ENCODE results near the gene TUBD1.
"Not testable (repeated sequence)": the region's sequence is repeated elsewhere in the genome, so short reads cannot be mapped to it uniquely, and the experiment has no call there.

The TUBD1 gene

GRCh38 chr17:59874376-59874775 lies 18.4 kb downstream of the TUBD1 start:
- no peak for DNase-seq (ENCODE audit: low spot score)

- not testable (repeated sequence) for DNase-seq (ENCODE audit: low spot score)
Observed at GRCh38 chr17:59873414-59873813, 19.3 kb downstream of the TUBD1 start.

GRCh38 chr17:59872351-59872750 lies 20.4 kb downstream of the TUBD1 start:
- no peak for DNase-seq (ENCODE audit: low spot score)

- no peak for DNase-seq (ENCODE audit: low spot score)
Observed at GRCh38 chr17:59870482-59870881, 22.3 kb downstream of the TUBD1 start.

GRCh38 chr17:59869941-59870218 lies 22.9 kb downstream of the TUBD1 start:
- DNase-seq (ENCODE audit: low spot score) = no peak

GRCh38 chr17:59863616-59864015 lies 29.1 kb downstream of the TUBD1 start:
- DNase-seq (ENCODE audit: low spot score) = no peak

- DNase-seq (ENCODE audit: low spot score) = peak; percentile 62
Observed at GRCh38 chr17:59859444-59860025, 33.2 kb downstream of the TUBD1 start.

GRCh38 chr17:59858932-59859331 lies 33.8 kb downstream of the TUBD1 start:
- DNase-seq (ENCODE audit: low spot score) = no peak

GRCh38 chr17:59858167-59858816 lies 34.5 kb downstream of the TUBD1 start:
- DNase-seq (ENCODE audit: low spot score) = no peak

- no peak for DNase-seq (ENCODE audit: low spot score)
Observed at GRCh38 chr17:59856859-59857794, 35.6 kb downstream of the TUBD1 start.

- not testable (repeated sequence) for DNase-seq (ENCODE audit: low spot score)
Observed at GRCh38 chr17:59853919-59854729, 38.6 kb downstream of the TUBD1 start.

GRCh38 chr17:59853168-59853918 lies 39.4 kb downstream of the TUBD1 start:
- DNase-seq (ENCODE audit: low spot score) = peak; percentile 89

- not testable (repeated sequence) for DNase-seq (ENCODE audit: low spot score)
Observed at GRCh38 chr17:59852847-59853167, 39.9 kb downstream of the TUBD1 start.

- DNase-seq (ENCODE audit: low spot score) = peak; percentile 91
Observed at GRCh38 chr17:59851439-59852375, 41.0 kb downstream of the TUBD1 start.

GRCh38 chr17:59850311-59850710 lies 42.4 kb downstream of the TUBD1 start:
- DNase-seq (ENCODE audit: low spot score) = not testable (repeated sequence)

- DNase-seq (ENCODE audit: low spot score) = no peak
Observed at GRCh38 chr17:59848778-59849177, 44.0 kb downstream of the TUBD1 start.

- DNase-seq (ENCODE audit: low spot score) = no peak
Observed at GRCh38 chr17:59848385-59848668, 44.4 kb downstream of the TUBD1 start.

- peak; percentile 92 for DNase-seq (ENCODE audit: low spot score)
Observed at GRCh38 chr17:59846394-59847165, 46.2 kb downstream of the TUBD1 start.

- DNase-seq (ENCODE audit: low spot score) = peak; percentile 94
Observed at GRCh38 chr17:59845595-59846393, 46.9 kb downstream of the TUBD1 start.
